HepG2 (cell line): ENCODE data around the gene DPM2. TPM values are rescaled to one million over a fixed set of nuclear protein-coding genes. Genes with fewer than 3 reads are reported as not detected.

Source experiments
- ATAC-seq: fragments of 200-7000 bp; cut with Tn5 transposase; 3 replicates; pipeline ENCODE4 v1.9.1; 2020; ENCODE audit warnings: mild to moderate bottlenecking, moderate library complexity
- BruUV-seq: library from RNA; stranded (reverse); fragments of 400-500 nt; replicated peaks from 2 replicates; lab custom pipeline; 2021; lab: Mats Ljungman, UMichigan
- CTCF ChIA-PET: fragments of 300-600 bp; formaldehyde crosslinking; extraction: SDS; loops from one replicate; lab custom pipeline; 2021; ENCODE audit warnings: low total read pairs, inconsistent platforms, low intra/inter-chr PET ratio; lab: Yijun Ruan, JAX
- POLR2A ChIA-PET: fragments of 350-600 bp; sonication (Branson Sonifier 250); formaldehyde crosslinking; loops from one replicate; lab custom pipeline; 2020; ENCODE audit warnings: antibody characterized with exemption, inconsistent platforms; lab: Yijun Ruan, JAX
- DNase-seq: peaks from one replicate; pipeline ENCODE4 v3.0.0-alpha.2; 2015; ENCODE audit warnings: low spot score
- FAIRE-seq: peaks from 3 replicates; lab custom pipeline; 2011; peaks lifted over from hg19 to GRCh38; lab: Jason Lieb, UNC
- H2AFZ ChIP-seq: one replicate; pipeline ENCODE4 v1.6.1; 2011; ENCODE audit warnings: low read length, inconsistent platforms
- H3K27ac ChIP-seq: fragments of 300-600 bp; 3 replicates; pipeline ENCODE4 v1.8.0; 2011; ENCODE audit warnings: mixed run types, mild to moderate bottlenecking, mixed read lengths, low read length, inconsistent platforms; ENCODE audit not compliant: insufficient read depth; ENCODE audit errors: extremely low read length
- H3K27me3 ChIP-seq, 2 experiments: fragments of 200-600 bp in 1 of 2; 2 replicates in 1 of 2; 3 replicates in 1 of 2; pipeline versions ENCODE4 v1.6.0 to v1.8.0; 2011; ENCODE audit warnings: low read length in 2 of 2, mild to moderate bottlenecking in 2 of 2, moderate library complexity in 2 of 2, inconsistent platforms in 1 of 2; ENCODE audit not compliant: insufficient read depth in 2 of 2, control insufficient read depth in 1 of 2
- H3K36me3 ChIP-seq, 2 experiments: fragments of 200-600 bp in 1 of 2; replicated peaks in 1 of 2; 2 replicates in 1 of 2; 3 replicates in 1 of 2; pipeline versions ENCODE4 v1.5.1 to v1.8.0; 2011; ENCODE audit warnings: low read length in 2 of 2, inconsistent platforms in 1 of 2; ENCODE audit not compliant: insufficient read depth in 2 of 2, control insufficient read depth in 1 of 2
- H3K4me1 ChIP-seq: 2 replicates; pipeline ENCODE4 v1.5.1; 2012; ENCODE audit warnings: low read length, inconsistent platforms; ENCODE audit not compliant: insufficient read depth
- H3K4me2 ChIP-seq: 2 replicates; pipeline ENCODE4 v1.6.0; 2011; ENCODE audit warnings: low read depth, low read length, inconsistent platforms
- H3K4me3 ChIP-seq, 3 experiments: fragments of 200-600 bp in 1 of 3; sonication (generic), shearing (Covaris generic) in 1 of 3; replicated peaks in 1 of 3; 2 replicates each; pipeline ENCODE4 v1.5.1; 2011 to 2016; ENCODE audit warnings: low read length in 3 of 3, inconsistent platforms in 2 of 3, low read depth in 2 of 3, mild to moderate bottlenecking in 2 of 3, control low read depth in 1 of 3, mixed read lengths in 1 of 3; ENCODE audit not compliant: insufficient read depth in 1 of 3
- H3K79me2 ChIP-seq: one replicate; pipeline ENCODE4 v1.6.1; 2011; ENCODE audit warnings: low read length, inconsistent platforms; ENCODE audit not compliant: insufficient read depth
- H3K9ac ChIP-seq: 2 replicates; pipeline ENCODE4 v1.6.0; 2011; ENCODE audit warnings: mild to moderate bottlenecking, low read depth, low read length, inconsistent platforms; ENCODE audit not compliant: insufficient read depth
- H3K9me3 ChIP-seq: 2 replicates; pipeline ENCODE4 v1.5.1; 2012; ENCODE audit warnings: mild to moderate bottlenecking, low read length
- H4K20me1 ChIP-seq: 2 replicates; pipeline ENCODE4 v1.6.0; 2011; ENCODE audit warnings: inconsistent platforms, mild to moderate bottlenecking, low read length, moderate library complexity; ENCODE audit not compliant: insufficient read depth
- FLYWCH1 ChIP-seq: sonication (generic); formaldehyde crosslinking; IDR thresholded peaks from 2 replicates; pipeline ENCODE4 v1.8.1; 2023; ENCODE audit warnings: mild to moderate bottlenecking, missing genetic modification reagents
- GATAD2A ChIP-seq: IDR thresholded peaks from 2 replicates; pipeline ENCODE4 v1.6.1; 2016
- HMGA1 ChIP-seq: sonication (generic); formaldehyde crosslinking; conservative IDR thresholded peaks from 2 replicates; pipeline ENCODE4 v1.4.0; 2020; ENCODE audit warnings: missing genetic modification reagents
- JDP2 ChIP-seq: sonication (generic); formaldehyde crosslinking; IDR thresholded peaks from 2 replicates; pipeline ENCODE4 v1.8.1; 2022; ENCODE audit warnings: missing genetic modification reagents, borderline replicate concordance
- JUN ChIP-seq: sonication (generic); formaldehyde crosslinking; IDR thresholded peaks from 2 replicates; pipeline ENCODE4 v1.4.0; 2020; ENCODE audit warnings: mild to moderate bottlenecking, missing genetic modification reagents
- MAFF ChIP-seq: IDR thresholded peaks from 2 replicates; pipeline ENCODE4 v1.6.1; 2011; ENCODE audit warnings: low read depth, low read length, improper control_type of control experiment
- PTBP1 ChIP-seq: fragments of 200-400 bp; formaldehyde crosslinking; IDR thresholded peaks from 2 replicates; pipeline ENCODE4 v1.6.1; 2018; ENCODE audit warnings: low read length, low read depth; ENCODE audit not compliant: poor library complexity, severe bottlenecking
- STAG1 ChIP-seq: sonication (generic); formaldehyde crosslinking; IDR thresholded peaks from 2 replicates; pipeline ENCODE4 v1.4.0; 2020; ENCODE audit warnings: missing genetic modification reagents
- ZFX ChIP-seq: sonication (generic); formaldehyde crosslinking; IDR thresholded peaks from 2 replicates; pipeline ENCODE4 v1.4.0; 2020; ENCODE audit warnings: mild to moderate bottlenecking, low read depth, missing genetic modification reagents, moderate library complexity
- ZNF180 ChIP-seq: sonication (generic); formaldehyde crosslinking; IDR thresholded peaks from 2 replicates; pipeline ENCODE4 v1.4.0; 2020; ENCODE audit warnings: low read depth, missing genetic modification reagents, borderline replicate concordance
- ZNF496 ChIP-seq: sonication (generic); formaldehyde crosslinking; IDR thresholded peaks from 2 replicates; pipeline ENCODE4 v1.8.1; 2023; ENCODE audit warnings: mild to moderate bottlenecking, moderate library complexity, missing genetic modification reagents; ENCODE audit not compliant: insufficient replicate concordance
- ZNF574 ChIP-seq: sonication (generic); formaldehyde crosslinking; IDR thresholded peaks from 2 replicates; pipeline ENCODE4 v1.4.0; 2020; ENCODE audit warnings: missing genetic modification reagents
- ZNF770 ChIP-seq: sonication (generic); formaldehyde crosslinking; IDR thresholded peaks from 2 replicates; pipeline ENCODE4 v1.5.0; 2020; ENCODE audit warnings: mild to moderate bottlenecking, missing genetic modification reagents
- ZNF772 ChIP-seq: sonication (generic); formaldehyde crosslinking; IDR thresholded peaks from 2 replicates; pipeline ENCODE4 v1.5.0; 2020; ENCODE audit warnings: mild to moderate bottlenecking, missing genetic modification reagents
- WGBS: methylation state at CpG from one replicate; pipeline ENCODE4 v1.1.6; 2017; ENCODE audit warnings: low lambda C conversion rate; 5-methylcytosine and 5-hydroxymethylcytosine counted together
- in situ Hi-C: cut with HindIII; loops from 2 replicates; pipeline ENCODE4 v1.10.0; 2017; ENCODE audit warnings: low pct_unique_long_range_greater_than_20kb; ENCODE audit not compliant: extremely low pct_ligation_motif_present
- intact Hi-C: fragments of 100-400 bp; cut with micrococcal nuclease; formaldehyde crosslinking; loops from one replicate; pipeline ENCODE4 v1.10.0; 2022; ENCODE audit not compliant: unreplicated experiment
- polyA plus RNA-seq, 8 experiments: library from polyadenylated mRNA; depleted of rRNA in 3 of 8; stranded (reverse) in 7 of 8; unstranded in 1 of 8; fragments of >200 nt; fragmentation: Illumina TruSeq in 4 of 8; extraction: Trizol in 4 of 8; gene quantifications; 2 replicates each; pipeline versions ENCODE4 v1.2.1 to v1.2.3, GENCODE V29; 2011 to 2016; ENCODE audit warnings: low read depth in 4 of 8, missing spikeins in 1 of 8, mixed read lengths in 1 of 8; ENCODE audit not compliant: insufficient read depth in 1 of 8
- total RNA-seq, 5 experiments: library from RNA; depleted of rRNA; stranded (reverse); fragments of >200 nt; fragmentation: Illumina TruSeq; extraction: Trizol; gene quantifications; 2 replicates each; pipeline ENCODE4 v1.2.3, GENCODE V29; 2016; ENCODE audit warnings: low read depth in 1 of 5

DPM2 gene
- total and polyA plus RNA-seq, 2 of the 13 experiments (the other 11 are each of a cell fraction or from before 2014, with no cell fraction given), result 24.8 to 35.3 TPM

- no peak overlapping the region for H3K27ac ChIP-seq
- no peak for ATAC-seq
- CTCF ChIA-PET, result no interaction called here
- DNase-seq, result no peak
- TF ChIP-seq FLYWCH1 (no peak), ZNF496 (CRISPR knock-in tag) (no peak), ZNF772 (CRISPR knock-in tag) (no peak), ZFX (no peak), ZNF180 (CRISPR knock-in tag) (no peak), JDP2 (CRISPR knock-in tag) (no peak), PTBP1 (no peak)
- TF ChIP-seq, all 625 proteins: peak for 0
- Histone ChIP-seq H3K9ac (no peak overlapping the region), H4K20me1 (no peaks in the 10 kb centered on the region; the same call in 1 of the 2 replicates), H2AFZ (no peak overlapping the region), H3K36me3 (peaks cover 0 to 1% of the 10 kb centered on the region in 2 experiments; a peak in 2 of 5 replicates), H3K9me3 (no peaks in the 10 kb centered on the region), H3K4me3 (no peak overlapping the region), H3K27me3 (no peaks in the 10 kb centered on the region), H3K79me2 (peaks cover 92% of the 10 kb centered on the region), H3K4me1 (peaks cover 68% of the 10 kb centered on the region), H3K4me2 (no peak overlapping the region)
- no peak for FAIRE-seq
- POLR2A ChIA-PET, result no interaction called here
- 86% methylated on average over 7 of the region's 10 CpGs for WGBS
- in situ Hi-C loops (no loop called here), intact Hi-C loops (no loop called here)
- no TSS peak for BruUV-seq
Observed at GRCh38 chr9:127968700-127969383, 31.2 kb upstream of the DPM2 start.

- Histone ChIP-seq H3K4me2 (no peak overlapping the region), H3K4me1 (peaks cover 68% of the 10 kb centered on the region), H4K20me1 (no peaks in the 10 kb centered on the region), H3K79me2 (peaks cover 91% of the 10 kb centered on the region), H2AFZ (no peak overlapping the region), H3K36me3 (peaks cover 1 to 5% of the 10 kb centered on the region in 2 experiments; a peak in 2 of 5 replicates), H3K9me3 (no peaks in the 10 kb centered on the region), H3K27me3 (no peaks in the 10 kb centered on the region), H3K27ac (no peak overlapping the region), H3K9ac (no peak overlapping the region), H3K4me3 (no peak overlapping the region)
- FAIRE-seq (no peak), DNase-seq (no peak), ATAC-seq (no peak; the same call in 2 of the 3 replicates)
- intact Hi-C loops, result no loop called here
- BruUV-seq, result no TSS peak
- in situ Hi-C loops, result no loop called here
- CTCF ChIA-PET, result interaction anchor here (0.7 kb wide), 1 partner anchor 67 kb away, joined by 4 read pairs; no protein-coding TSS in a partner anchor
- POLR2A ChIA-PET, result interaction anchor here (0.7 kb wide), 1 partner anchor 21 kb away, joined by 3 read pairs; no protein-coding TSS in a partner anchor
- WGBS, result 88% methylated on average over 3 of the region's 3 CpGs
- no peak for TF ChIP-seq ZNF574
- TF ChIP-seq HMGA1 (CRISPR knock-in tag), result no peak
- no peak for TF ChIP-seq GATAD2A
- TF ChIP-seq MAFF, result no peak
- TF ChIP-seq JUN, result no peak
- peak; percentile 13; the same call in 1 of the 2 replicates for TF ChIP-seq STAG1 (CRISPR knock-in tag)
- no peak for TF ChIP-seq ZNF770 (CRISPR knock-in tag)
Observed at GRCh38 chr9:127968042-127968441, 30.4 kb upstream of the DPM2 start.
